Endothelial cell of umbilical vein (primary cell): Measurements from ENCODE around the gene PAPPA.

Experiments
- CTCF ChIP-seq, 2 donors: IDR thresholded peaks; 1 replicate in 1 of 2; 2 replicates in 1 of 2; pipeline ENCODE4 v1.5.1; 2011; ENCODE audit warnings: low read length in 2 of 2, mild to moderate bottlenecking in 2 of 2, moderate library complexity in 2 of 2, control low read depth in 1 of 2, inconsistent platforms in 1 of 2, low read depth in 1 of 2; ENCODE audit not compliant: insufficient read depth in 1 of 2; ENCODE audit errors: extremely low read depth in 1 of 2
- POLR2A ChIP-seq: IDR thresholded peaks from 2 replicates; pipeline ENCODE4 v1.6.1; 2012; ENCODE audit warnings: low read depth, mild to moderate bottlenecking, control low read depth, low read length
- TF ChIP-seq, protein P1 (sequence below): IDR thresholded peaks from 2 replicates; pipeline ENCODE4 v1.6.1; 2011; ENCODE audit not compliant: insufficient read depth, insufficient read length

- no peak for TF ChIP-seq CTCF (IDR thresholded peaks at IDR 0.05; ENCODE audit: extremely low read depth in 1 of 2, insufficient read depth in 1 of 2, low read depth in 1 of 2, low read length in 2 of 2)
- no peak for TF ChIP-seq POLR2A
- TF ChIP-seq, protein P1, sequence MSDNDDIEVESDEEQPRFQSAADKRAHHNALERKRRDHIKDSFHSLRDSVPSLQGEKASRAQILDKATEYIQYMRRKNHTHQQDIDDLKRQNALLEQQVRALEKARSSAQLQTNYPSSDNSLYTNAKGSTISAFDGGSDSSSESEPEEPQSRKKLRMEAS: no peak
Observed at GRCh38 chr9:116274293-116274692, 120.7 kb downstream of the PAPPA start.
